Neural progenitor cell (in vitro differentiated cells): ENCODE data around the gene CCSER1.

Experiments
- EZH2phosphoT487 ChIP-seq: fragments of 200-600 bp; sonication (generic); IDR thresholded peaks from 2 replicates; pipeline ENCODE4 v1.6.1; 2017; ENCODE audit warnings: antibody characterized with exemption
- TF ChIP-seq, protein P1 (sequence below): fragments of 200-600 bp; sonication (generic); IDR thresholded peaks from 2 replicates; pipeline ENCODE4 v1.5.1; 2017; ENCODE audit warnings: antibody characterized with exemption, mild to moderate bottlenecking

DNA sequence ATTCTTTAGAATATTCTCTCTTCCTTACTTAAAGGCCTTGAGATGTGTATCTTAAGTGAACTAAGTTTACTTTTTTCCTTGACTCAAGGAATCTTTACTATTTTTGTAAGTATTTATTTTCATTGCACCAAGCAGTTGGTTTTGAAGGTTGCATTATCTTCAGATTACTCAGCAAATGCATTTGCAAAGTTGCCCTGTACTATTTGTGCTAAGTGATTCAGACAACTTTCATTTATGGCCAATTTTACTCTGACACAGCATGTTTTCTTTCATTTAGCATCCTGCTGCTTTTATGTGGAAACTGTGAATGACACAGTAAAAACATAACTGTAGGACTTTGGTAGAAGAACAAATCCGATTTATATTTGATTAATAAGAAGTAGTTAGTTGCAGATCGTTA is 191.0 kb downstream of the CCSER1 start:
- TF ChIP-seq EZH2phosphoT487, result no peak
- TF ChIP-seq, protein P1, sequence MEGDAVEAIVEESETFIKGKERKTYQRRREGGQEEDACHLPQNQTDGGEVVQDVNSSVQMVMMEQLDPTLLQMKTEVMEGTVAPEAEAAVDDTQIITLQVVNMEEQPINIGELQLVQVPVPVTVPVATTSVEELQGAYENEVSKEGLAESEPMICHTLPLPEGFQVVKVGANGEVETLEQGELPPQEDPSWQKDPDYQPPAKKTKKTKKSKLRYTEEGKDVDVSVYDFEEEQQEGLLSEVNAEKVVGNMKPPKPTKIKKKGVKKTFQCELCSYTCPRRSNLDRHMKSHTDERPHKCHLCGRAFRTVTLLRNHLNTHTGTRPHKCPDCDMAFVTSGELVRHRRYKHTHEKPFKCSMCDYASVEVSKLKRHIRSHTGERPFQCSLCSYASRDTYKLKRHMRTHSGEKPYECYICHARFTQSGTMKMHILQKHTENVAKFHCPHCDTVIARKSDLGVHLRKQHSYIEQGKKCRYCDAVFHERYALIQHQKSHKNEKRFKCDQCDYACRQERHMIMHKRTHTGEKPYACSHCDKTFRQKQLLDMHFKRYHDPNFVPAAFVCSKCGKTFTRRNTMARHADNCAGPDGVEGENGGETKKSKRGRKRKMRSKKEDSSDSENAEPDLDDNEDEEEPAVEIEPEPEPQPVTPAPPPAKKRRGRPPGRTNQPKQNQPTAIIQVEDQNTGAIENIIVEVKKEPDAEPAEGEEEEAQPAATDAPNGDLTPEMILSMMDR, result no peak
